GM04503 (cell line): ENCODE results near the gene PPY.
"Not testable (repeated sequence)": the region's sequence is repeated elsewhere in the genome, so short reads cannot be mapped to it uniquely, and the experiment has no call there.

ENCODE experiments used
- DNase-seq: peaks from one replicate; pipeline ENCODE4 v3.0.0-alpha.2; 2012; ENCODE audit warnings: low read depth

PPY gene

DNA sequence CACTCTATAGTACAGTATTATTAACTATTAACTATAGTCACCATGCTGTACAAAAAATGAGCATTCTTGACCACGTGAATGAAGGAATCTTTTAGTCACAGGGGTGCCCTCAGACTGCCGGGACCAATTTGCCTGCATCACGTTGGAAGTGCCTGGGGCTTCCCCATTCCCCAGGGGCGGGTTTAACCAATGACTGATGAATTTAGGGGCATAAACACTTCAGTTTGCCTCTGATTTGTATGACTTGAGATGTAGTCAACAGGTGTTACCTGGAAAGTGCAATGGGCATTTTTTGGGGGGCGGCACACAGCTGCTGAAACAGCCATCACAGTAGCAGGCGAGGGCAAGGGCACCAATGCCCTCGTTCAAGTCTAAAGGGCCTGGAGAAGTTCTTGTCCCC, 20.2 kb upstream of the PPY start:
- DNase-seq: no peak

DNA sequence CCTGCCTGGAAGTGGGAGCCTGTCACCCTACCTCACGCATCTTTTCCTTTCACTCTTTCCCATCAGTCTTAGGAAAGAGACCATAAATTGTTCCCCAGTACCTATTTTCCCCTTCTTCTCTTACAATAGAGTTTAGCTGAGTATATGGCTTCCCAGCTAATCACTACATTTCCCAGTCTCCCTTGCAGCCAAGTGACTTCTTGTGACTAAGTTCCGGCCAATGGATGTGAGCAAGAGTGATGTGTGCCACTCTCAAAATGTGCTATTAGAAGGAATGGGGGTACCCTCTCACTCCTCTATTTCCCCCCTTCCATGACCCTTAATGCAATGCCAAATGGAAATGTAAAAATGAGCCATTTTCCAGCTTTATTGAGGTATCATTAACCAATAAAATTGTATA, 19.7 kb upstream of the PPY start:
- DNase-seq: no peak

DNA sequence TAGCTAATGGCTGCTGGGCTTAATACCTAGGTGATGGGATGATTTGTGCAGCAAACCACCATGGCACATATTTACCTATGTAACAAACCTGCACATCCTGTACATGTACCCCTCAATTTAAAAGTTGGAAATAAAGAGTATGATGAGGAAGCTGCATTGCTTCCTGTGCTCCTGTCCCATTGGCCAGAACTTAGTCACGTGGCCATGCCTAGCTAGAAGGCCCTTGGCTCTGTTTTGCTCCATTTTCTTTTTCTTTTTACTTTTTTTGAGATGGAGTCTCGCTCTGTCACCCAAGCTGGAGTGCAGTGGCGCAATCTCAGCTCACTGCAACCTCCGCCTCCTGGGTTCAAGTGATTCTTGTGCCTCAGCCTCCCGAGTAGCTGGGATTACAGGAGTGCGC, 19.0 kb upstream of the PPY start:
- not testable (repeated sequence) for DNase-seq

DNA sequence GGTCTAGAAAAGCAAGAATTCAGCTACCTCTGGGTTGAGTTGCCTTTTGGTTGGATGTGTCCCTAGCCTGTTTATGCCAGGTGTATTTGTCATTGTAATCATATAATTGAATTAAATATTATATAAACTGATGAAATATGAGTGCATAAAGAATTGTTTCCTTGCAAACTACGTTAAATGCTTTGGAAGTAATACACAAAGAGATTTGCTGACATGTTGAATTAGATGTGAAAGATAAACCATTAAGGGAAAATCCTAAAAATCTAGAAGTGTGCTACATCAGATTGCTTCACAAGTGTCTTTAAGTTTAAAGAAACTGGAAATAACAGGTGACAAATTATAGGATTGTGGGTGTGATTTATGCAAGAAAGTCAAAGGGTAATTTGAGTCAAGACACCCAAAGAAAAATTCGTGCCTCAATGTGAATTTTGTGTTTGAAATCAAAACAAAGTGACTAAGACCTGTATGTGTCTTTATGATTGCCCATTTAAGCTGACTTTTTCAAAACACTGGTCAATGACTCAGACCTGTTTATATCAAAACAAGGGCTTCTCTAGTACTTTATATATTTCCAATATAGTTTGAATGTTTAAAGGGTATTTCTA, 16.6 kb upstream of the PPY start:
- DNase-seq: peak; percentile 17

DNA sequence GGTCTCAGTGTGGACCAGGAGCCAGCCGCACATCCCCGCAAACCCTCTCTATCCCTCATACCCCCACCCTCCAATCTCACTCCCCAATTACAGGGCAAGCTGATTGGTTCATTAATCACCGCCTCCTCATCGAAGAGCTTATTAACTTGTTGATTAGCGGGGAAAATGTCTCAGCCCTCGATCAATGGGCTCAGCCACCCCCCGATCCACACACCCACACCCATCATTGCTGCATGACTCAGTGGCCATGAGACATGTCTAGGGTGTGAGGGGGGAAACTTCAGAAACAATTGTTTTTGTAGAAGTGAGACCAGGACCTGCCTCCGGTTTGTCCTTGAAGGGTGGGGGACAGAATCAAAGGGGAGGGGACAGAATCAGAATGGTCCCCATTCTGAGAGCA, 13.9 kb upstream of the PPY start:
- no peak for DNase-seq

DNA sequence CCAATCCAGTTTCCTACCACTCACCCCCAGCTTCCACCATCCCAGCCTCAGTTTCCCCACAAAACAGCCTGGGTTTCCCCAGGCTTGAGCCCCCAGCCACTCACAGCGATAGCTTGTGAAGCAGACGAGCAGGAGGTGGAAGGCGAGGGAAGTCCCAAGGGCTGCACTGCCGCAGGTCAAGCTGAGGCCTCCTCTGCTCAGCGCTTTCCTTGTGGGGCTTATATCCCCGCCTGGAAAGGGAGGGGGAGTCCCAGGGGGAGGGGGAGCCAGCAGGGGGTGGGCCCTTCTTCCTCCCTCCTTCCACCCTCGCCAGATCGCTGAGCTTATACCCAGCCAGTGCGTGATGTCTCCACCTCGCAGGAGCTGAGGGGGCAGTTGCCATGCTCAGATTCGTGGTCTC, 11.5 kb upstream of the PPY start, which contains the start of gene PYY:
PYY (minus strand) TSS at position 195 of the 400 bp plus-strand sequence. CDS start 457 bp downstream, outside the sequence.
- no peak for DNase-seq

DNA sequence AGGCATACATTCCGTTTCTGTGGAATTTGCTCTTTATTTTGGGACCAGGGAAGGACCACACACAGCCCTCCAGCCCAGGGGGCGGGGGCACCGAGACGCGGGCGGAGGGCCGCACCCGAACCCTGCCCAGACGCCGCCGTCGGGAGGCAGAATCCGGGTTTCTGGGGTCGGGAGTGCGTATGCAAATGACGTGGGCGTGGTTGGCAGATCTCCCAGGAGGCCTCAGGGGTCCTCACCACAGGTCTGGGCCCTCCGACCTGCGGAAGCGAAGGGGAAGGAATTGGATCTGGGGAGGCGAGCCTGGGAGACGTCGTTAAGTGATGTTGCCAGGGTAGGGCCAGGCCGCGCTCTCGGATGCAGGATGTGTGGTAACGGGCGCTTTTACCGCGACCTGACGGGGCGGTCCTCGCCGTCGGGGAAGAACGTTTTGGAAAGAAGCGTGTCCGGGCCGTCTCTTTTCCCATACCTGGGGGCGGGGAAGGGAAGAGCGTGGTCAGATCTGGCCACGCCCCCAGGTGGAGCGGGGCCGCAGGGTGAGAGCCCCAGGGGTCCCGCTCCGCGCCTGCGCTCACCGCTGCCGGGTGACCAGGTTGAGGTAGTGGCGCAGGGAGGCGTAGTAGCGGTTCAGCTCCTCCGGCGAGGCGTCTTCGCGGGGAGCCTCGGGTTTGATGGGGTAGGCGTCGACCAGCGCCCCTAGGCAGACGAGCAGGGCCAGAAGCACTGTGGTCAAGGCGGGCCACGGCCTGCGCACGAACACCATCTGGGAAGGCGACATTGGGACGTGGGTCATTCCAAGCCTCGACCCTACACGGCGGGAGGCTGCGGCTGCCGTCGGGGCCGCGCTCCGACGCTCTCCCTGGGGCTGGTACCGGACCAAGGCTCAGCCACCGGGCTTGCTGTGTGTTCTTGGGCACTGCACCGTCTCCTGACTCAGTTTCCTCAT, 10.7 kb upstream of the PPY start:
- no peak for DNase-seq

DNA sequence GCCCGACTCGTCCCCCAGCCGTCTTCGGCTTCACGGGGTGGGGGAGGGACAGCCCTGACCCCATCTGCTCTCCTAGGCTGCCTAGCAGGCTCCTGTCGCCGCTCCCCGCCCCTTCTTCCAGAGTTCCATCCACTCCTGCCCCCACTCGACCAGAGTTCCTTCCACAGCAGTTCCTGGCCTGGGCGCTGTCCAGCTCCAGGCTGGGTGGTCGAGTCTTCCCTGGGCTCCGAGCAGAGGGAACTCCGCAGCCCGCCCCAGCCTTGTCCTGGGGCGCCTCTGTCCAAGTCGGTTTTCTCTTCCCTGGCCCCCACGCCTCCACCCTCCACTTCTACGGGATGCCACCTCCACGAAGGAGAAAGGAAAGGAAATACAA, 10.1 kb upstream of the PPY start:
- DNase-seq: no peak

DNA sequence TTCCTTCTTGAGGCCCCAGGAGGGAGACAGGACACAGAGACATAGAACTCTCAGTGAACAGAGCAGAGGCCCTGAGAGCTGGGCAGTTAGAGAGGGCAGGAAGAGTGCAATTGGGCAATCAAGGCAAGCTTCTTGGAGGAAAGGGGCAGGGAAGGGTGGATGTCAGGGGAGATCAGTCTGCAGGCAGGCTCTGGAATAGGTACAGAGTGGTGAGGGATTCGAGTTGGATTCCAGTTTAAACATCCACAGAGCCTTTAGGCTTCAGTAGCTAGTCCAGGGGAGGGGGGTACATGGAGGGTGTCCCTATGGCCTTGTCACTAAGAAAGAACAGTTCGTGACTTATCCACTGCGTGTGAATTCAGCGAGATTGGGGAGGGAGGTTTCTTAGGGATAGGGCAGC, 9.5 kb upstream of the PPY start:
- DNase-seq: no peak

DNA sequence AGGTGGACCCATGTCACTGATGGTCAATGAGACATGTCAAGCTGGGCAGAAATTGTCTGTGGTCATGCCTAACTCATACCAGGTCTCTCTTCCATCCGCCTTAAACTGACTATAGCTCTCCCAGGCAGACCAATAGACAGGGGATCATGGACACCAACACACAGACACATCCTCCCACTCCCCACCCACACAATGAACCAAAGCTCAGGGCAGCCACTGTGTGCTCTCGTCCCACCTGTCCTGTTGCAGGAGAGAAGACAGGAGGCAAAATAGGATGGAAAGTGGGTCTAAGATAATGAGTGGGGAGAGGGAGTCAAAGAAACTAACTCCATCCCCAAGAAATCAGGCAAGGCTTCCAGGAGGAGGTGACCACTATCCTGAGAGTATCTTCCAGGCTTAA, 8.3 kb upstream of the PPY start:
- DNase-seq: no peak

DNA sequence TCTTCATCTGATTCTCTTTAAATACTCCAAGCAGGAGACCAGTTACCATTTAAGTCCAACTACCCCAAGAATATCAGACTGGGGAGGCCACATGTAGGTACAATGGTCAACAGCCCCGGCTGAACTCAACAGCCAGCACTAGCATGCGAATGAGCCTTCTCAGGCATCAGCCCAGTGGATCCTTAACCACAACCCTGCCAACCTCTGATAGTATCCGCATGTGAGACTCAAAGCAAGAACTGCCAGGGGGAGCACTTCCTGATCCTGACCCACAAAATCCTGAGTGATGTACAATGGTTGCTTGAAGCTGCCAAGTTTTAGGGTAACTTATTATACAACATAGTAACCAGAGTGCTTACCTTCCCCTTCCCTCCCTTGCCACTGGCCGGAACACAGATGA, 7.5 kb upstream of the PPY start:
- DNase-seq: no peak

DNA sequence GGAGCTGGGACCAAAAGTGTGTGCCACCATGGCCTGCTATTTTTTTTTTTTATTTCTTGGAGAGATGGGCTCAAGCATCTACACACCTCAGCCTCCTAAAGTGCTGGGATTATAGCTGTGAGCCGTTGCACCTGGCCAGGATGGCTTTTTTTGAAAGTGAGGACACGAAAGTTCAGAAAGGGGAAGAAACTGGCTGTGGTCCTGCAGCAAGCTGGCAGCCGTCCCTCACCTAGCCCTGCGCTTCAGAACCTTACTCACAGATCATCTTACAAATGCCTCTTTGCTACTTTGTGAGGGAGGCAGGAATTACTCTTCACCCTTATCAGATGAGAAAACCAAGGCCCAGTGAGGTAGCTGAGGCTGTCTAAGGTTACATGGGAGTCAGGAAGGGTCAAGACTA, 4.5 kb upstream of the PPY start:
- no peak for DNase-seq

DNA sequence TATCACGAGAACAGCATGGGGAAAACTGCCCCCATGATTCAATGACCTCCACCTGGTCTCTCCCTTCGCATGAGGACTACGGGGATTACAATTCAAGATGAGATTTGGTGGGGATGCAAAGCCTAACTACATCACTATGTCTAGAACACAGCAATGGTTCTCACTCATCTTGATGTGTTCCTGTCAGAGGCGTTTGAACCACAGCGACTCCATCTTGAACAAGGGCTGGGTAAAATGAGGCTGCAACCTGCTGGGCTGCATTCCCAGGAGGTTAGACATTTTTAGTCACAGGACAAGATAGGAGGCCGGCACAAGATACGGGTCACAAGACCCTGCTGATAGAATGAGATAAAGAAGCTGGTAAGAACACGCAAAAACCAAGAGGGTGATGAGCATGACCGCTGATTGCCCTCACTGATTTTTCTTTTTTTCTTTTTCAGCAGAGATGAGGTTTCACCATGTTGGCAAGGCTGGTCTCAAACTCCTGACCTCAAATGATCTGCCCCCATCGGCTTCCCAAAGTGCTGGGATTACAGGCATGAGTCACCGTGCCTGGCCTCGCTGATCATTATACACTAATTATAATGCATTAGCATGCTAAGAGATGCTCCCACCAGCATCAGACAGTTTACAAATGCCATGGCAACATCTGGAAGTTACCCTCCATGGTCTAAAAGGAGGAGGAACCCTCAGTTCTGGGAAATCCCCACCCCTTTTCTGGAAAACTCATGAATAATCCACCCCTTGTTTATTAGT, 3.0 kb upstream of the PPY start:
- peak; percentile 27 for DNase-seq

DNA sequence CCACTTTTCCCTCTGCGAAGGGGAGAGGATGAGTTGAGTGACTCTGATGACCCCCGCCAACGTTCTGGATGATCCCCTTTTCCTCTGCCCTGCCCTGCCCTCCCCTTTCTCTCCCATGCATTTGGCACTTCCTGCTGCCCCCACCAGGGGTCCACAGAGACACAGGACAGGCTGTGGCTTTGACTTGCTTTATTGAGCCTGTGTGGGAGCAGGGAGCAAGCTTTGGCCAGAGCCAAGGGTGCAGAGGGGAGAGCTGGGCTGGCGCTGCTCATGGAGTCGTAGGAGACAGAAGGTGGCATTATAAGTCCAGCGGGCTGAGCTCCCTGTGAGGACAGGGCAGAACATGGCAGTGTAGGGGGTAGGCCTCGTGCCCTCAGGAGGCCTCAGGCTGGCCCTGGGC, 1.6 kb downstream of the PPY start:
- no peak for DNase-seq

DNA sequence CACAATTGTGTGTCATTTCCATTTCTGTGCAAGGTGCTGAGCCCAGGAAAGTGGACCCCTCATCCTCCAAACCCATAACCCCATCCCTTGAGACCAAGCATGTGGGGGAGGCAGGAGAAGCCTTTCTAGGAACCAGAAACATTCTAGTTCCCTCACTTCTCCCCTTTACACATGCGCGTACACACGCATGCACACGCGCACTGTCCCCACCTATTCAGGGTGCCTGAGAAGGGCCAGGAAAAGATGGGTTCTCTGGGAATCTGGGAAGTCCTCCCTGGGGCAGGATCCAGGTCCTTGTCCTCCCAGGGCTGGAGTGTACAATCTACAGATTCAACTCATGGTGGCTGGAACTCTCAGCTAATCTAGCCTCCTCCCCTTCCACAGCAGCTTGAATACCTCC, 2.4 kb downstream of the PPY start:
- no peak for DNase-seq

DNA sequence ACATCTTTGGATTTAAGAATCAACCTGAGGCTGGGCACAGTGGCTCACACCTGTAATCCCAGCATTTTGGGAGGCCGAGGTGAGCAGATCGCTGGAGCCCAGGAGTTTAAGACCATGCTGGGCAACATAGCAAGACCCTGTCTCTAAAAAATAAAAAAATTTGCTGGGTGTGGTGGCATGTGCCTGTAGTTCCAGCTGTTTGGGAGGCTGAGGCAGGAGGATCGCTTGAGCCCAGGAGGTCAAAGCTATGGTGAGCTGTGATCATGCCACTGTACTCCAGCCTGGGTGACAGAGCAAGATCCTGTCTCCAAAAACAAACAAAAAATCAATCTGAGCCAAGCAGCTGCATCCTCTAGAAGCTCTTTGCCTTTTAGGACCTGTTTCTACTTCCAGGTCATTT, 2.8 kb downstream of the PPY start:
- DNase-seq: not testable (repeated sequence)

DNA sequence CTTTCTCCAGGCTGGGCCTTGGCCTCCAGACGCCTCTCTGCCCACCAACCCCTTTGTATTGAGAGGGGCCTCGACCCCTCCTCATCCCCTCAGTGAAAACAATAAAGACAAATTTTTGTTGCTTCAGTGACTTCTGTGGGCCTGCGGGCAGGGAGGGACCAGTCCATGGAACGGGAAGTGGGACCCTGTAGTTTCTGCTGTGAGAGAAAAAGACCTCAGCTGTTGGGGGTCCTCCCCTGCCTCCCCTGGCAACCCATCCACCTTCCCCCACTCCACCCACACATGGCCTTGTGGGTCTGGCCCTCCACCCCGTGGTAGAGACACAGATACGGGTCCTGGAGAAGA, 3.5 kb downstream of the PPY start:
- no peak for DNase-seq

DNA sequence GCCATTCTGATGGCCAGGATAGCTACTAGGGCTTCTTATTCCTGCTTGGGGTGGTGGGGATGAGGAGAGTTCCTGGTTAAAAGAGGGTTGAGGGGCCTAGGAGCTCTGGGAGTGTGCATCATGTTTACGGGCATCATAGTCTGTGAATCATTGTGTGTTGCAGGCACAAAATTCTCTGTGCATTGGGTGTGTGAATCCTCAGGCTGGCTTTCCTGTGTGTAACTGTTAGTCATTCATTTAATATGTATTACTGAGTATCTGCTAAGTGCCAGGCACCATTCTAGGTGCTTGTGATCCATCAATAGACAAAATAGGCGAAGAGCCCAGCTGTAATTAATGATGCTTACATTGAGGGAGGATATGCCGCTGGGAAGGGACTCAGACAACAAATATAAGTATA, 5.8 kb downstream of the PPY start:
- peak; percentile 24 for DNase-seq

DNA sequence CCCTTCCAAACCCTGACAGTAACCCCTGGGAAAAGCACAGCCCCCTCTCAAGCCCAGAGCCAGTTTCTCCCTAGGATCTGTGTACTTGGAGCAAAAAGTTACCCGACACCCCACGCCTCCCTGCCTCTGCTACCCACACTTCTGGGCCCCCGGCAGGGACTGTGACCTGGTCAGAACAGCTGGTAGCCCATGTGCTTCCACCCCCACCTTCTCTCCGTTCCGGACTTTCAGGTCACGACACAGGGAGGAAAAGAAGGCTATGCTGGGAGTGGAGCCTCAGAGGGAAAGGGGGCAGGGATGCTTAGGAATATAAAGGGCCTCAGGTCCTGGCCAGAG, 6.4 kb downstream of the PPY start:
- DNase-seq: no peak

DNA sequence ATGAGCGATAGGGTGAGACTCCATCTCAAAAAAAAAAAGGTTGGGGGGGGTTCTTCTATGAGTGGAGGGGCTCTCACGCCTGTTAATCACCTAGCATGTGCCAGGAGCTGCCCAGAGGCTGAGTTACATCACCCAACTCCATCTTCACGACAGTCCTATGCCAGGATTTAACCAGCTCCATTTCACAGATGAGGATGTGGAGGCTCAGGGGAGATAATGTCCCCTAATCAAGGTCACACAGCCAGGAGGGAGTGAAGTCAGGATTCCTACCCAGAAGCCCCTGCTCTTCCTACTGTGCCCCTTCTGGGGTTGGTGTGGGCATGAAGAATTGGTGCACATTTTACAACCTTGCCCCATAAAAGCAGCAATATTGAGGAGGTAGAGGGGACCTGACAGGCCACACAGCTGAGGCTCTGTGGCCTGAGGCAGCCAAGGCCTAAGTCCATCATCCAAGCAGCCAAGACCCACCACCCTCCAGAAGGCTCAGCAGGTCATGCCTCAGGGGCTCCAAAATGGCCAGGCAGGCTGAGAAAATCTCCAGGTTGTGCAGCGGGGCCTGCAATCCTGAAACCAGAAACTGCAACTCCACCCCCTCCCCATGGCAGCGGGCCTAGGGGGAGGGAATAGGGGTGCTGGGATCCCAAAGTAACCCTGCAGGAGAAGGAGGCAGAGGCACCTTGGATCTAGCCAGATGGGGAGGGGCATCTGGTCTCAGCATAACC, 6.9 kb downstream of the PPY start:
- no peak for DNase-seq

DNA sequence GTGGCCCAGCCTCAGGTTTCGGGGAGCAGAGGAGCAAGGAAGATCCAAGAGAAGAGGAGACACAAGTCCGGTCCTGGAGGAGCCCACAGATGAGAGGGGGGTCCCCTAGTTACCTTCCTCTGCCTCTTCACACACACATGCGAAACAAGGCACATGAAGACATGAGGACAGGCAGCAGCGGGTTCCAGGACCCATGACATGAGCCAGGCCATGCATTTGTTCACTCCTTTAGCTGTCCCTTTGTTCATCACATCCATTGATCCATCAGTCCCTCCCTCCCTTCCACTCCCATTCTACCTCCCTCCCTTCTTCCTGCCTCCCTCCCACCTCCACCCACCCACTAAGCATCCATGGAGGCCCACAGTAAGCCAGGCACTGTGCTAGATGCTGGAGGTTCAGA, 9.4 kb downstream of the PPY start:
- DNase-seq: no peak

DNA sequence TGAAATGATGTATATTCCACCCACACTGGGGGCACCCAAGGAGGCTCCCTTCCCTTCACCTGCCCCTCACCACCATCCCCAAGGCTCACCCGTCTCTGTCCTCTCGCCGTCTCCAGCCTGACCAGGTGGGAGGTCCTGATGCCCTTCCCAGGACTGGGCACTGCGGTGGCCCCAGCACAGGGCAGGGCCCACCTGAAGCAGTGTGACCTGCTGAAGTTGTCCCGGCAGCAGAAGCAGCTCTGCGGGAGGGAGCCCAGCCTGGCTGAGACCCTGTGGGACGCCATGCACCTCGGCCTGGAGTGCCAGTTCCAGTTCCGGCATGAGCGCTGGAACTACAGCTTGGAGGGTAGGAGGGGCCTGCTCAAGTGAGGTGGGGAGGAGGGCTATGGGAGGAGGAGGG, 9.9 kb downstream of the PPY start:
- DNase-seq: no peak
